Keratinocyte (primary cell): ENCODE data around the gene KIF16B.

Experiments
- CTCF ChIP-seq, 3 experiments: IDR thresholded peaks in 1 of 3; conservative IDR thresholded peaks in 1 of 3; optimal IDR thresholded peaks in 1 of 3; 2 replicates in 2 of 3; 3 replicates in 1 of 3; pipeline versions ENCODE3 to v1.5.1; 2011; ENCODE audit warnings: low read length in 3 of 3, mild to moderate bottlenecking in 3 of 3, moderate library complexity in 2 of 3, control low read depth in 1 of 3, inconsistent platforms in 1 of 3; ENCODE audit not compliant: insufficient read depth in 2 of 3; ENCODE audit errors: extremely low read depth in 1 of 3
- EZH2 ChIP-seq: IDR thresholded peaks from one replicate; pipeline ENCODE4 v1.6.1; 2012; ENCODE audit warnings: inconsistent platforms, mild to moderate bottlenecking, low read length, moderate library complexity

GRCh38 chr20:16317445-16318362 lies 255.5 kb downstream of the KIF16B start:
- no peak for TF ChIP-seq CTCF (optimal IDR thresholded peaks at IDR 0.05 in 1 of 3, IDR thresholded peaks at IDR 0.05 in 1 of 3, conservative IDR thresholded peaks at IDR 0.05 in 1 of 3; ENCODE audit: extremely low read depth in 1 of 3, insufficient read depth in 2 of 3, low read length in 3 of 3)
- TF ChIP-seq EZH2, result no peak
